PFSK-1 (cell line): ENCODE data around the gene SLMAP.

Source experiments
- FOXP2 ChIP-seq: optimal IDR thresholded peaks from 2 replicates; pipeline ENCODE3; 2011; ENCODE audit warnings: borderline replicate concordance, control low read depth, inconsistent platforms; ENCODE audit not compliant: insufficient read depth; ENCODE audit errors: extremely low read length, extremely low read depth
- POLR2AphosphoS5 ChIP-seq: IDR thresholded peaks from 2 replicates; pipeline ENCODE4 v1.6.1; 2012; ENCODE audit warnings: low read depth, mild to moderate bottlenecking, control low read depth, low read length, moderate library complexity
- SIN3A ChIP-seq: IDR thresholded peaks from 2 replicates; pipeline ENCODE4 v1.6.1; 2012; ENCODE audit warnings: mild to moderate bottlenecking, low read length, moderate library complexity, borderline replicate concordance; ENCODE audit not compliant: insufficient read depth
- TAF1 ChIP-seq: IDR thresholded peaks from 2 replicates; pipeline ENCODE4 v1.6.1; 2012; ENCODE audit warnings: low read length, control low read depth, borderline replicate concordance; ENCODE audit not compliant: insufficient read depth
- TF ChIP-seq, protein P1 (sequence below), 2 experiments: IDR thresholded peaks; 2 replicates each; pipeline versions ENCODE4 v1.6.1 to v1.8.0; 2011 to 2012; ENCODE audit warnings: low read depth in 2 of 2, low read length in 2 of 2, control low read depth in 1 of 2, inconsistent platforms in 1 of 2, mild to moderate bottlenecking in 1 of 2, moderate library complexity in 1 of 2; ENCODE audit not compliant: insufficient read depth in 1 of 2

SLMAP gene

GRCh38 chr3:57863380-57863779 is 107.3 kb downstream of the SLMAP start:
- TF ChIP-seq TAF1: no peak
- TF ChIP-seq POLR2AphosphoS5: no peak
- no peak for TF ChIP-seq FOXP2
- TF ChIP-seq, protein P1, sequence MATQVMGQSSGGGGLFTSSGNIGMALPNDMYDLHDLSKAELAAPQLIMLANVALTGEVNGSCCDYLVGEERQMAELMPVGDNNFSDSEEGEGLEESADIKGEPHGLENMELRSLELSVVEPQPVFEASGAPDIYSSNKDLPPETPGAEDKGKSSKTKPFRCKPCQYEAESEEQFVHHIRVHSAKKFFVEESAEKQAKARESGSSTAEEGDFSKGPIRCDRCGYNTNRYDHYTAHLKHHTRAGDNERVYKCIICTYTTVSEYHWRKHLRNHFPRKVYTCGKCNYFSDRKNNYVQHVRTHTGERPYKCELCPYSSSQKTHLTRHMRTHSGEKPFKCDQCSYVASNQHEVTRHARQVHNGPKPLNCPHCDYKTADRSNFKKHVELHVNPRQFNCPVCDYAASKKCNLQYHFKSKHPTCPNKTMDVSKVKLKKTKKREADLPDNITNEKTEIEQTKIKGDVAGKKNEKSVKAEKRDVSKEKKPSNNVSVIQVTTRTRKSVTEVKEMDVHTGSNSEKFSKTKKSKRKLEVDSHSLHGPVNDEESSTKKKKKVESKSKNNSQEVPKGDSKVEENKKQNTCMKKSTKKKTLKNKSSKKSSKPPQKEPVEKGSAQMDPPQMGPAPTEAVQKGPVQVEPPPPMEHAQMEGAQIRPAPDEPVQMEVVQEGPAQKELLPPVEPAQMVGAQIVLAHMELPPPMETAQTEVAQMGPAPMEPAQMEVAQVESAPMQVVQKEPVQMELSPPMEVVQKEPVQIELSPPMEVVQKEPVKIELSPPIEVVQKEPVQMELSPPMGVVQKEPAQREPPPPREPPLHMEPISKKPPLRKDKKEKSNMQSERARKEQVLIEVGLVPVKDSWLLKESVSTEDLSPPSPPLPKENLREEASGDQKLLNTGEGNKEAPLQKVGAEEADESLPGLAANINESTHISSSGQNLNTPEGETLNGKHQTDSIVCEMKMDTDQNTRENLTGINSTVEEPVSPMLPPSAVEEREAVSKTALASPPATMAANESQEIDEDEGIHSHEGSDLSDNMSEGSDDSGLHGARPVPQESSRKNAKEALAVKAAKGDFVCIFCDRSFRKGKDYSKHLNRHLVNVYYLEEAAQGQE (IDR thresholded peaks at IDR 0.05; ENCODE audit: insufficient read depth in 1 of 2, low read depth in 2 of 2, low read length in 2 of 2): no peak
- no peak for TF ChIP-seq SIN3A

GRCh38 chr3:57864853-57865252 is 108.7 kb downstream of the SLMAP start:
- TF ChIP-seq TAF1 (no peak), FOXP2 (no peak), POLR2AphosphoS5 (no peak), SIN3A (no peak)
- TF ChIP-seq, protein P1 (IDR thresholded peaks at IDR 0.05; ENCODE audit: insufficient read depth in 1 of 2, low read depth in 2 of 2, low read length in 2 of 2): no peak

DNA sequence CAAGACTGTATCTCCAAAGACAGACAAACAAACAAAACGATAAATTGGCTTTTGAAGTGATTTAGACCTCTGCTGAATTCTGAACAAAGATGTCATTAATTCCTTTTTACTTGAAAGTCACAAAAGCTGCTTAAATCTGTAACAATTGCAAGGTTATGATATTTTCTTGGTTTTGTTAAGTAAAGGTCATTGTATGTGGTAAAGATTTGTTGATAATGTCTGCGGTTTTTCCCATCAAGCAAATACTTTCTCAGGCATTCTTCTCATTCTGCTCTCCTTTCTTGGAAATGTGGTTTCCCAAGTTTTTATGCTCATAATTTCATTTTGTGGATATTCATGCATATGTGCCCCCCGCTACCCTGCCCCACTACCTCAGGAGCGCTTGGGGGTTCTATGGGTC is 116.5 kb downstream of the SLMAP start:
- no peak for TF ChIP-seq POLR2AphosphoS5
- TF ChIP-seq TAF1: no peak
- TF ChIP-seq, protein P1 (IDR thresholded peaks at IDR 0.05; ENCODE audit: insufficient read depth in 1 of 2, low read depth in 2 of 2, low read length in 2 of 2): no peak
- TF ChIP-seq SIN3A: no peak
- no peak for TF ChIP-seq FOXP2

GRCh38 chr3:57876632-57877031 is 120.5 kb downstream of the SLMAP start:
- TF ChIP-seq TAF1 (no peak), SIN3A (no peak), FOXP2 (no peak), POLR2AphosphoS5 (no peak)
- TF ChIP-seq, protein P1 (IDR thresholded peaks at IDR 0.05; ENCODE audit: insufficient read depth in 1 of 2, low read depth in 2 of 2, low read length in 2 of 2): no peak

DNA sequence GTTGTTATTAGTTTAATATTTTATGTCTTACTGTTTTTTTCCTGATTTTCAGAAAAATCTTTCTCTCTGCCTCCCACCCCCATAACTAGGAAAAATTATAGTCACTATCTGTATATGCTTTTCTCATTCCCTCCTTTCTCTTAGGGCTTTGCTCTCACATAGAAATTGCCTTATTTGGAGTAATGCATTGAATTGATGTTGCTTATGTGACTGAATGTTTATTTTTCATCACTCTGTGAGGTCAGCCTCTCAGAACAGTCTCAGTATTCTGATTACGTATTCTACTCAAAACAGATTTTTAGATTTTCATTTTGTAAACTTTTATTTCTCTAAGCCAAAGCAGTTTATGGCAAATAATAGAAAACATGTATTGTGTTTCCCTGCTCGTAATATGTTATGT is 121.0 kb downstream of the SLMAP start:
- TF ChIP-seq TAF1: no peak
- TF ChIP-seq, protein P1 (IDR thresholded peaks at IDR 0.05; ENCODE audit: insufficient read depth in 1 of 2, low read depth in 2 of 2, low read length in 2 of 2): no peak
- no peak for TF ChIP-seq POLR2AphosphoS5
- TF ChIP-seq FOXP2: no peak
- no peak for TF ChIP-seq SIN3A
